K562 treated with DMSO at 1 percent for 4 hours (cell line): ENCODE measurements around the gene PPARA. TPM values are rescaled to one million over a fixed set of nuclear protein-coding genes. Genes with fewer than 3 reads are reported as not detected.

Source experiments
- total RNA-seq: library from RNA; unstranded; fragments of 300-600 nt; gene quantifications from 2 replicates; pipeline ENCODE4 v1.2.3, GENCODE V29; 2022; ENCODE audit not compliant: insufficient read depth

The PPARA gene
- 2.1 and 3.6 TPM in 2 replicates for total RNA-seq

DNA sequence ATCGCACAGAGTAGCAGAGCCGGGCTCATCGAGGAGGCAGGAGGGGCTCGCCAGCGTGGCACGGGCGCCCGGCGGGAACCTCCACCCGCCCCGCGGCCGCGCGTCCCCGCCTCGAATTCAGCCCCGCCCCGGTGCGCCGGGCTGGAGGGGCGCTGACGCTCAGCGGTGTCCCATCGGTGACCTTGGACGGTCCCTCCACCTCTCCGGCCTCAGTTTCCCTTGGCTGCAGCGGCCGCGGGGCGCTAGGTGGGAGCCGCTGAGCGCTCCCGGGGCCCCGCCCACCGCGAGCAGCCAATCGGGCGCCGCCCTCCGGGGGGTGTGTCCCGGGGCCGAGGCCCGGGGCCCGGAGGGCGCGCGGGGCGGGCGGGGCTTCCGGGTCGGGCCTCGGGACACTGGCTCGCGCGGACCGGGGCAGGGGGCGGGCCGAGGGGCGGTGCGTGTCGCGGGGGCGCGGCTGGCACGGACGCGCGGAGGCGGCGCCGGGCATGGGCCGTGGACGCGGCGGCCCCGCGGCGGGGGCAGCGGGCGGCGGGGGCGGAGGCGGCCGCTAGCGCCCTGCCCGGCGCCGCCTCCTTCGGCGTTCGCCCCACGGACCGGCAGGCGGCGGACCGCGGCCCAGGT is at the start of gene PPARA:
Gene PPARA, plus strand, starts transcription at position 493 of the 621 bp plus-strand sequence. CDS start 47,858 bp downstream, outside the sequence.

DNA sequence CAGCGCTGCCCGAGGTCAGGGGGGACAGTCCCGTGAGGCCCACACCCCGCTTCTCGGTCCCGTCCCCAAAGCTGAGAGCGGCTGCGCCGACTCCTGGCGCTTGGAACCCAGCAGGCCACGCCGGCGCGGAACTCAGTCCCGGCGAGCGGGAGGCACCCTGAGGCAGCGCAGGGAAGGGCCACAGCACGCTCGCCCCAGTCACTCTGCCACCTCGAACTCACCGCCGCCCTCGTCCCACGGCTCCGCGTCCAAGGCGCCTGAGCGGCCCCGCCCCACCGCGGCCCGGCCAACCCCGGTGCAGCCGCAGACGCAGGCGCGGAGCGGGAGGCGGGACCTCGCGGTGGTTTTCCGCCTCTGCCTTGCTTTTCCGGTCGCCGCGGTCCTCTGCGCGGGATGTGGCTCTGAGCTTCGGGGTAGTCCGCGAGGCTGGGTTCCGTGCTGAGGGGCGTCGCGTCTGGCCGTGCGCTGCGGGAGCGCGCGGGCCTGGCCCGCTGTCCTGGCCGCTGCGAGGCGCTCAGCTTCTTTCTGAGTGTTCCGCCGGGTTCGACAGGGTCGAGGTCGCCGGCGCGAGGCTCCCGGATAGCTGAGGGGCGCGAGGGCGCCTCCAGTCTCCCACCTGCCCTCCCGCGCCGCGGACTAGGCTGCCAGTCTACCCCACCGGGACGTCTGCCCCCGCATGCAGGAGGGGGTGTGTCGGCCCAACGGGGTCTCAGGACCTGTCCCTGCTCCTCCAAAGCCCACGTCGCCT is 99.9 kb downstream of the PPARA start, which contains the start of gene CDPF1:
Gene CDPF1, minus strand, starts transcription at position 259 of the 748 bp plus-strand sequence. CDS start 2,009 bp downstream, outside the sequence.

DNA sequence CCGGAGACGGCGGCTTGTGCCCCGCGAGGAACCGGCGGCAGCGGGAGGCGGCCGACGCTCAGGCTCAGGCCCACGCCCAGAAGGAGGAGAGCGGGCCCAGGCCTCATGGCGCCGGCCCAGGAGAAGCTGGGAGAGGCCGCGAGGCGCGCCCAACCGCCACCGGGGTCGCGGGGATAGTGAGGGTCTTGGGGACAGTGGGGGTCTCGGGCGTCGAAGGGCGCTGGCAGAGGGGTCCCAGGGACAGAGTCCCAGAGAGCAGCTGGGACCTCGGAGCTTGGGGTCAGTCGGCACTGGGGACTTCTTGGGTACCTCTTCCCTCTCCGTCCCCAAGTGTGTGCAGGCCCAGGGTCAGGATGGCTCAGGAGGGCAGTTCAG is 112.9 kb downstream of the PPARA start, which contains the start of gene PKDREJ:
Gene PKDREJ, minus strand, starts transcription at position 128 of the 375 bp plus-strand sequence. Its CDS starts 21 bp downstream, at position 107.

DNA sequence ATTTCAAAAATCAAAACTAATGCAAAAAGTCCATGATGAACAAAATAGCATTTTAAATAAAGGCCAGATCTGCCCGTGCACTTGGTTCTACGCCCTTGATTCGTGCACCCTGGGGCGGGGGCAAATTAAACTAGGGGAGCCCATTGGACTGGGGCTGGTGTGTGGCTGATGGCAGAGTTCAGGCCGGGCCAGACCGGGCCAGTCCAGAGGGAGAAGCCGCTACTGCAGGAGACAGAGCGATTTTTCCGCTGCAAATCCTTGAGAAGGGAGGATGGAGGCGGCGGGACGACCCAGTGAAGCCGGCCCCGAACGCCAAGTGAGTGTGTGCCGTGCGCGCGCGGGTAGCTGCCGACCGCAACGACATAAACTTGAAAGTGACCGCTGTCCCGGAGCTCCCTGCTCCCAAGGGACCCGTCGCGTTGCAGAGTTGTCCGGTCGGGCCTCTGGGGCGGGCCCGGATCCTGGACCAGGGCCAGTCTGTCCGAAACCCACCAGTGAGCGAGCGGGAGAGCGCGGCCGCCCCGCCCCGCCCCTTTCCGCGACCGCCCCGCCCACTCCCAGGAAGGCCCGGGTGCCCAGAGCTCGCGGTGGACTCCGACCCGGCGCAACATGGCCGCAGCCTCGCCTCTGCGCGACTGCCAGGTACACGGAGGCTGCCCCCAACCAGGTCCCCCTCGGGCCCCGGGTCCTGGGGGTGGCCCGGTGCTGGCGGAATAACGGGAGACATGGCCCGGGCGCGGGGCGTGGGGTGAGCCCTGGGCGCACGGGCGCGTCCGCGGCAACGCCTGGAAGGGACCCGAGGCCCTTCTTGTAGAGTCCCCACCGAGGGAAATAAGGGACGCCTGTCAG is 117.3 kb downstream of the PPARA start, which contains the start of gene TTC38:
Gene TTC38, plus strand, starts transcription at position 578 of the 849 bp plus-strand sequence. Its CDS starts 32 bp downstream, at position 610.

Other genes with a start within 250 kb of the PPARA start
- gene WNT7B, start 173.4 kb upstream of the PPARA start, total RNA-seq = not detected in 2 replicates
- 5.5 and 10.0 TPM in 2 replicates for gene CDPF1, start 99.8 kb downstream of the PPARA start, total RNA-seq
- 0.57 and 0.85 TPM in 2 replicates for gene PKDREJ, start 112.8 kb downstream of the PPARA start, total RNA-seq
- gene TTC38, start 117.5 kb downstream of the PPARA start, total RNA-seq = 15.2 and 23.9 TPM in 2 replicates
- 19.5 and 30.3 TPM in 2 replicates for gene GTSE1, start 146.3 kb downstream of the PPARA start, total RNA-seq
- 26.7 and 36.8 TPM in 2 replicates for gene TRMU, start 185.2 kb downstream of the PPARA start, total RNA-seq